Keratinocyte (primary cell): ENCODE data around the gene SH3BGRL. TPM values are rescaled to one million over a fixed set of nuclear protein-coding genes. Genes with fewer than 3 reads are reported as not detected.

Source experiments
- DNase-seq: peaks from one replicate; pipeline ENCODE4 v3.0.0-alpha.2; 2011; ENCODE audit warnings: low read depth, missing footprints, low spot score
- FAIRE-seq: peaks from 2 replicates; lab custom pipeline; 2011; peaks lifted over from hg19 to GRCh38; lab: Jason Lieb, UNC
- H2AFZ ChIP-seq: 2 replicates; pipeline ENCODE4 v1.6.0; 2012; ENCODE audit warnings: low read length, control low read depth, inconsistent platforms; ENCODE audit not compliant: control insufficient read depth
- H3K27ac ChIP-seq: 2 replicates; pipeline ENCODE4 v1.5.1; 2011; ENCODE audit warnings: low read length; ENCODE audit not compliant: control insufficient read depth, insufficient read depth
- H3K27me3 ChIP-seq: 3 replicates; pipeline ENCODE4 v1.6.0; 2011; ENCODE audit warnings: low read length; ENCODE audit not compliant: control insufficient read depth, insufficient read depth; ENCODE audit errors: extremely low read depth
- H3K36me3 ChIP-seq, 2 experiments: 2 replicates in 1 of 2; 3 replicates in 1 of 2; pipeline ENCODE4 v1.5.1; 2011; ENCODE audit warnings: low read length in 2 of 2, mild to moderate bottlenecking in 1 of 2; ENCODE audit not compliant: control insufficient read depth in 2 of 2, insufficient read depth in 2 of 2; ENCODE audit errors: extremely low read depth in 1 of 2
- H3K4me1 ChIP-seq: 3 replicates; pipeline ENCODE4 v1.5.1; 2011; ENCODE audit warnings: low read length; ENCODE audit not compliant: control insufficient read depth, insufficient read depth; ENCODE audit errors: extremely low read depth
- H3K4me2 ChIP-seq: 3 replicates; pipeline ENCODE4 v1.6.0; 2011; ENCODE audit warnings: low read depth, low read length; ENCODE audit not compliant: control insufficient read depth, insufficient read depth; ENCODE audit errors: extremely low read depth
- H3K4me3 ChIP-seq, 3 experiments: fragments of 200-600 bp in 1 of 3; sonication (generic) in 1 of 3; 2 replicates in 2 of 3; 3 replicates in 1 of 3; pipeline ENCODE4 v1.5.1; 2011 to 2016; ENCODE audit warnings: low read length in 3 of 3, mild to moderate bottlenecking in 3 of 3, control low read depth in 2 of 3, inconsistent platforms in 1 of 3, low read depth in 1 of 3, mixed read lengths in 1 of 3, mixed run types in 1 of 3, moderate library complexity in 1 of 3; ENCODE audit not compliant: control insufficient read depth in 2 of 3, insufficient read depth in 2 of 3; ENCODE audit errors: extremely low read depth in 1 of 3
- H3K79me2 ChIP-seq: 2 replicates; pipeline ENCODE4 v1.6.0; 2012; ENCODE audit warnings: low read length; ENCODE audit not compliant: control insufficient read depth, insufficient read depth
- H3K9ac ChIP-seq: 3 replicates; pipeline ENCODE4 v1.6.0; 2011; ENCODE audit warnings: low read length; ENCODE audit not compliant: control insufficient read depth, insufficient read depth; ENCODE audit errors: extremely low read depth
- H3K9me1 ChIP-seq: 3 replicates; pipeline ENCODE4 v1.6.0; 2011; ENCODE audit warnings: low read length; ENCODE audit not compliant: control insufficient read depth, insufficient read depth; ENCODE audit errors: extremely low read depth
- H3K9me3 ChIP-seq: 2 replicates; pipeline ENCODE4 v1.5.1; 2012; ENCODE audit warnings: low read depth, low read length; ENCODE audit not compliant: control insufficient read depth
- H4K20me1 ChIP-seq: 3 replicates; pipeline ENCODE4 v1.6.0; 2011; ENCODE audit warnings: low read length; ENCODE audit not compliant: control insufficient read depth, insufficient read depth; ENCODE audit errors: extremely low read depth
- EZH2 ChIP-seq: IDR thresholded peaks from one replicate; pipeline ENCODE4 v1.6.1; 2012; ENCODE audit warnings: inconsistent platforms, mild to moderate bottlenecking, low read length, moderate library complexity
- dilution Hi-C: fragments of 300-500 bp; cut with MboI; formaldehyde crosslinking; loops from one replicate; pipeline ENCODE4 v1.7.0; 2020; ENCODE audit warnings: low sequenced_read_pairs; ENCODE audit not compliant: extremely low pct_ligation_motif_present
- polyA plus RNA-seq, 5 experiments: library from polyadenylated mRNA; depleted of rRNA in 3 of 5; stranded (reverse) in 3 of 5; stranded (forward) in 1 of 5; unstranded in 1 of 5; fragments of >200 nt; gene quantifications; 1 replicate in 1 of 5; 2 replicates in 3 of 5; 3 replicates in 1 of 5; pipeline versions ENCODE4 v1.2.1 to v1.2.3, GENCODE V29; 2011 to 2012; ENCODE audit warnings: missing spikeins in 2 of 5, low read depth in 1 of 5, low replicate concordance in 1 of 5
- TF ChIP-seq, protein P1 (sequence below), 3 experiments: IDR thresholded peaks in 1 of 3; conservative IDR thresholded peaks in 1 of 3; optimal IDR thresholded peaks in 1 of 3; 2 replicates in 2 of 3; 3 replicates in 1 of 3; pipeline versions ENCODE3 to v1.5.1; 2011; ENCODE audit warnings: low read length in 3 of 3, mild to moderate bottlenecking in 3 of 3, moderate library complexity in 2 of 3, control low read depth in 1 of 3, inconsistent platforms in 1 of 3; ENCODE audit not compliant: insufficient read depth in 2 of 3; ENCODE audit errors: extremely low read depth in 1 of 3

SH3BGRL gene
- polyA plus RNA-seq, 1 donor (not counting 4 experiments of a cell fraction or from before 2014, with no cell fraction given), result 82.4 TPM

DNA sequence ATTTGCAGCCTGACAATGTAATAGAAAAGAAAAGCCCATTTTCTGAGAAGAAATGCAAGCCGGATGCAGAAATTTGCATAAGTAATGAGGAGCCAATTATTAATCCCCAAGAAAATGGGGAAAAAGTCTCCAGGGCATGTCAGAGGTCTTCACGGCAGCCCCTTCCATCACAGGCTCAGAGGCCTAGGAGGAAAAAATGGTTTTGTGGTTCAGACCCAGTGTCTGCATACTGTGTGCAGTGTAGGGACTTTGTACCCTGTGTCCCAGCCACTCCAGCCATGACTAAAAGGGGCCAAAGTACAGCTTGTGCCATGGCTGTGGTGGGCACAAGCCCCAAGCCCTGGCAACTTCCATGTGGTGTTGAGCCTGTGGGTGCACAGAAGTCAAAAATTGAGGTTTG is 92.2 kb downstream of the SH3BGRL start:
- H3K79me2 ChIP-seq, result no peaks in the 10 kb centered on the region
- no peaks in the 10 kb centered on the region for H4K20me1 ChIP-seq
- H2AFZ ChIP-seq, result no peak overlapping the region
- no peak overlapping the region for H3K4me2 ChIP-seq
- no peak overlapping the region for H3K4me3 ChIP-seq
- no peak overlapping the region for H3K9ac ChIP-seq
- FAIRE-seq (no peak), DNase-seq (no peak)
- dilution Hi-C loops, result no loop called here
- no peaks in the 10 kb centered on the region for H3K36me3 ChIP-seq
- H3K27ac ChIP-seq, result no peak overlapping the region
- no peaks in the 10 kb centered on the region for H3K4me1 ChIP-seq
- H3K9me3 ChIP-seq, result peaks cover 2% of the 10 kb centered on the region
- no peaks in the 10 kb centered on the region for H3K27me3 ChIP-seq
- H3K9me1 ChIP-seq, result no peaks in the 10 kb centered on the region
- TF ChIP-seq EZH2, result no peak
- TF ChIP-seq, protein P1, sequence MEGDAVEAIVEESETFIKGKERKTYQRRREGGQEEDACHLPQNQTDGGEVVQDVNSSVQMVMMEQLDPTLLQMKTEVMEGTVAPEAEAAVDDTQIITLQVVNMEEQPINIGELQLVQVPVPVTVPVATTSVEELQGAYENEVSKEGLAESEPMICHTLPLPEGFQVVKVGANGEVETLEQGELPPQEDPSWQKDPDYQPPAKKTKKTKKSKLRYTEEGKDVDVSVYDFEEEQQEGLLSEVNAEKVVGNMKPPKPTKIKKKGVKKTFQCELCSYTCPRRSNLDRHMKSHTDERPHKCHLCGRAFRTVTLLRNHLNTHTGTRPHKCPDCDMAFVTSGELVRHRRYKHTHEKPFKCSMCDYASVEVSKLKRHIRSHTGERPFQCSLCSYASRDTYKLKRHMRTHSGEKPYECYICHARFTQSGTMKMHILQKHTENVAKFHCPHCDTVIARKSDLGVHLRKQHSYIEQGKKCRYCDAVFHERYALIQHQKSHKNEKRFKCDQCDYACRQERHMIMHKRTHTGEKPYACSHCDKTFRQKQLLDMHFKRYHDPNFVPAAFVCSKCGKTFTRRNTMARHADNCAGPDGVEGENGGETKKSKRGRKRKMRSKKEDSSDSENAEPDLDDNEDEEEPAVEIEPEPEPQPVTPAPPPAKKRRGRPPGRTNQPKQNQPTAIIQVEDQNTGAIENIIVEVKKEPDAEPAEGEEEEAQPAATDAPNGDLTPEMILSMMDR (optimal IDR thresholded peaks at IDR 0.05 in 1 of 3, IDR thresholded peaks at IDR 0.05 in 1 of 3, conservative IDR thresholded peaks at IDR 0.05 in 1 of 3; ENCODE audit: extremely low read depth in 1 of 3, insufficient read depth in 2 of 3, low read length in 3 of 3), result no peak

DNA sequence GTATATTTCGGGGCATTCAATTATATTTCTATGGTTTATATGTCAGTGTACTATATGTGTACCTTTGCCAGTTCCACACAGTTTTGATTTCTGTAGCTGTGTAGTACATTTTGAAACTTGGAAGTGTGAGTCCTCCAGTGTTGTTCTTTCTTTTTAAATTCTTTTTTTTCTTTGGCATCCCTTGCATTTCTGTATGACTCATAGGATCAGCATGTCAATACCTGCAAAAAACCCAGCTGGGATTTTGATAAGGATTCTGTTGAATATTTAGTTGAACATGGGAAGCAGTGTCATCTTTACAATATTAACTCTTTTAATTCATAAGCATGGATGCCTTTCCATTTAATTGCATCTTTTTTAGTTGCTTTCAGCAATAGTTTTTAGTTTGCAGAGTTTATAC is 100.0 kb downstream of the SH3BGRL start:
- no peaks in the 10 kb centered on the region for H4K20me1 ChIP-seq
- no peaks in the 10 kb centered on the region for H3K4me1 ChIP-seq
- H3K4me3 ChIP-seq, result no peak overlapping the region
- no peaks in the 10 kb centered on the region for H3K9me1 ChIP-seq
- no peak overlapping the region for H3K9ac ChIP-seq
- H3K9me3 ChIP-seq, result no peaks in the 10 kb centered on the region
- FAIRE-seq (no peak), DNase-seq (no peak)
- TF ChIP-seq, protein P1 (optimal IDR thresholded peaks at IDR 0.05 in 1 of 3, IDR thresholded peaks at IDR 0.05 in 1 of 3, conservative IDR thresholded peaks at IDR 0.05 in 1 of 3; ENCODE audit: extremely low read depth in 1 of 3, insufficient read depth in 2 of 3, low read length in 3 of 3), result no peak
- no peak for TF ChIP-seq EZH2
- H3K79me2 ChIP-seq, result no peaks in the 10 kb centered on the region
- no peak overlapping the region for H3K27ac ChIP-seq
- H3K4me2 ChIP-seq, result no peak overlapping the region
- dilution Hi-C loops, result no loop called here
- H3K36me3 ChIP-seq, result no peaks in the 10 kb centered on the region
- H3K27me3 ChIP-seq, result no peaks in the 10 kb centered on the region
- H2AFZ ChIP-seq, result no peak overlapping the region
